ENCODE results near the gene KMT2C. TPM values are rescaled to one million over a fixed set of nuclear protein-coding genes. Genes with fewer than 3 reads are reported as not detected.

KMT2C gene
- total RNA-seq, 2 experiments from 2014 or later, result 67.1 to 74.0 TPM

- Mint-ChIP-seq H3K9me3 (ENCODE audit: insufficient read depth) (peaks cover 8% of the 10 kb centered on the region), H3K27ac (no peak overlapping the region), H3K27me3 (ENCODE audit: low read depth) (no peaks in the 10 kb centered on the region), H3K36me3 (ENCODE audit: low read depth) (peaks cover 18% of the 10 kb centered on the region), H3K4me1 (ENCODE audit: low read depth) (no peaks in the 10 kb centered on the region), H3K4me3 (no peak overlapping the region)
- CTCF ChIA-PET, result interaction anchor here (1.2 kb wide), 1 partner anchor 15 kb away, joined by 3 read pairs; no protein-coding TSS in a partner anchor
- ATAC-seq, result no peak
- POLR2A ChIA-PET, result no interaction called here
- no peak for DNase-seq
These were observed 342.1 kb downstream of the KMT2C start for GRCh38 chr7:152093717-152094116.

- Mint-ChIP-seq H3K27me3 (ENCODE audit: low read depth) (no peaks in the 10 kb centered on the region), H3K27ac (no peak overlapping the region), H3K4me1 (ENCODE audit: low read depth) (no peaks in the 10 kb centered on the region), H3K9me3 (ENCODE audit: insufficient read depth) (peaks cover 11% of the 10 kb centered on the region), H3K4me3 (no peak overlapping the region), H3K36me3 (ENCODE audit: low read depth) (peaks cover 20% of the 10 kb centered on the region)
- ChIA-PET POLR2A (no interaction called here), CTCF (no interaction called here)
- ATAC-seq (no peak), DNase-seq (no peak)
These were observed 345.1 kb downstream of the KMT2C start for GRCh38 chr7:152090747-152091146.

GRCh38 chr7:152089183-152089582 is 346.6 kb downstream of the KMT2C start:
- CTCF ChIA-PET, result no interaction called here
- H3K27ac Mint-ChIP-seq, result no peak overlapping the region
- H3K27me3 Mint-ChIP-seq (ENCODE audit: low read depth), result no peaks in the 10 kb centered on the region
- H3K9me3 Mint-ChIP-seq (ENCODE audit: insufficient read depth), result peaks cover 11% of the 10 kb centered on the region
- no peak overlapping the region for H3K4me3 Mint-ChIP-seq
- ATAC-seq (no peak), DNase-seq (no peak)
- peaks cover 26% of the 10 kb centered on the region for H3K36me3 Mint-ChIP-seq (ENCODE audit: low read depth)
- POLR2A ChIA-PET, result no interaction called here
- no peaks in the 10 kb centered on the region for H3K4me1 Mint-ChIP-seq (ENCODE audit: low read depth)

- CTCF ChIA-PET, result no interaction called here
- peaks cover 11% of the 10 kb centered on the region for H3K9me3 Mint-ChIP-seq (ENCODE audit: insufficient read depth)
- no peak for ATAC-seq
- H3K4me1 Mint-ChIP-seq (ENCODE audit: low read depth), result no peaks in the 10 kb centered on the region
- POLR2A ChIA-PET, result no interaction called here
- H3K27ac Mint-ChIP-seq, result no peak overlapping the region
- no peaks in the 10 kb centered on the region for H3K27me3 Mint-ChIP-seq (ENCODE audit: low read depth)
- DNase-seq, result no peak
- H3K4me3 Mint-ChIP-seq, result no peak overlapping the region
- peaks cover 29% of the 10 kb centered on the region for H3K36me3 Mint-ChIP-seq (ENCODE audit: low read depth)
These were observed 349.3 kb downstream of the KMT2C start for GRCh38 chr7:152086513-152086912.

- Mint-ChIP-seq H3K27me3 (ENCODE audit: low read depth) (no peaks in the 10 kb centered on the region), H3K4me3 (no peak overlapping the region), H3K36me3 (ENCODE audit: low read depth) (peaks cover 26% of the 10 kb centered on the region), H3K4me1 (ENCODE audit: low read depth) (no peaks in the 10 kb centered on the region), H3K9me3 (ENCODE audit: insufficient read depth) (peaks cover 11% of the 10 kb centered on the region), H3K27ac (no peak overlapping the region)
- DNase-seq (no peak), ATAC-seq (no peak)
- CTCF ChIA-PET, result no interaction called here
- POLR2A ChIA-PET, result no interaction called here
These were observed 350.7 kb downstream of the KMT2C start for GRCh38 chr7:152085131-152085530.

Other genes with a start within 250 kb of the KMT2C start
- 10 to 100 TPM; 15.3 to 15.6 TPM for gene XRCC2, start 240.1 kb upstream of the KMT2C start, total RNA-seq